Lower leg skin (tissue), 4 donors: Measurements from ENCODE around the gene UNKL. TPM values are rescaled to one million over a fixed set of nuclear protein-coding genes. Genes with fewer than 3 reads are reported as not detected.

Experiments used
- DNase-seq, 2 donors: peaks; one replicate each; pipeline ENCODE4 v3.0.0-alpha.2; 2019; ENCODE audit warnings: low spot score in 2 of 2
- H3K4me3 ChIP-seq: fragments of 200-600 bp; sonication (generic); 2 replicates; pipeline ENCODE4 v1.5.1; 2017; ENCODE audit warnings: mild to moderate bottlenecking, low read depth; ENCODE audit not compliant: poor library complexity, severe bottlenecking
- CTCF ChIP-seq, 3 donors: fragments of 450-650 bp; IDR thresholded peaks; one replicate each; pipeline ENCODE4 v1.5.1; 2016; ENCODE audit warnings: antibody characterized with exemption in 3 of 3, mild to moderate bottlenecking in 3 of 3, moderate library complexity in 2 of 3
- POLR2A ChIP-seq, 2 donors: fragments of 450-650 bp; IDR thresholded peaks; one replicate each; pipeline ENCODE4 v1.6.1; 2016 to 2017; ENCODE audit warnings: antibody characterized with exemption in 2 of 2, mild to moderate bottlenecking in 1 of 2, moderate library complexity in 1 of 2
- WGBS, 2 donors: methylation state at CpG; one replicate each; pipeline ENCODE4 v1.1.5; 2018; 5-methylcytosine and 5-hydroxymethylcytosine counted together
- intact Hi-C: fragments of 100-400 bp; cut with DNase I; formaldehyde crosslinking; loops from one replicate; pipeline ENCODE4 v1.15.0; 2023; ENCODE audit warnings: low total_unique reads
- total RNA-seq, 4 donors: library from RNA; depleted of rRNA; stranded (reverse); fragments of >200 nt; gene quantifications; one replicate each; pipeline ENCODE4 v1.1.0, GENCODE V29; 2016

UNKL gene
- total RNA-seq, 4 donors from 2014 or later, result 25.7 to 63.4 (median 36.6) TPM

- no peak for DNase-seq
- TF ChIP-seq POLR2A (IDR thresholded peaks at IDR 0.05) (no peak), CTCF (IDR thresholded peaks at IDR 0.05) (no peak)
- intact Hi-C loops, result no loop called here
- 87 to 88% methylated on average over 15 to 20 of the region's 22 CpGs for WGBS, 2 donors
- H3K4me3 ChIP-seq, result no peak overlapping the region
Measured at GRCh38 chr16:1364510-1364909, 50.0 kb downstream of the UNKL start.

GRCh38 chr16:1363501-1364041, 50.9 kb downstream of the UNKL start:
- WGBS, 2 donors, result 42 to 53% methylated on average over 14 to 18 of the region's 18 CpGs
- H3K4me3 ChIP-seq, result no peak overlapping the region
- DNase-seq, result no peak
- intact Hi-C loops, result no loop called here
- TF ChIP-seq POLR2A (IDR thresholded peaks at IDR 0.05), result no peak
- TF ChIP-seq CTCF (IDR thresholded peaks at IDR 0.05), result no peak

- 82 to 87% methylated on average over 11 of the region's 11 CpGs for WGBS, 2 donors
- no peak overlapping the region for H3K4me3 ChIP-seq
- DNase-seq, result no peak
- intact Hi-C loops, result no loop called here
- TF ChIP-seq POLR2A (IDR thresholded peaks at IDR 0.05) (no peak), CTCF (IDR thresholded peaks at IDR 0.05) (no peak)
Measured at GRCh38 chr16:1362807-1363206, 51.7 kb downstream of the UNKL start.

- DNase-seq, result no peak
- no peak overlapping the region for H3K4me3 ChIP-seq
- intact Hi-C loops, result no loop called here
- TF ChIP-seq CTCF (IDR thresholded peaks at IDR 0.05), result no peak
- 94 to 96% methylated on average over 41 to 43 of the region's 43 CpGs for WGBS, 2 donors
Measured at GRCh38 chr16:1361685-1362360, 52.7 kb downstream of the UNKL start.

- WGBS, 2 donors, result 69 to 73% methylated on average over 19 of the region's 19 CpGs
- no peak overlapping the region for H3K4me3 ChIP-seq
- TF ChIP-seq CTCF (IDR thresholded peaks at IDR 0.05) (no peak), POLR2A (IDR thresholded peaks at IDR 0.05) (no peak)
- intact Hi-C loops, result loop anchor here (10.0 kb wide), 1 partner anchor 47 kb away; no protein-coding TSS in a partner anchor
- DNase-seq, result no peak
Measured at GRCh38 chr16:1357906-1358566, 56.5 kb downstream of the UNKL start.
